ENCODE data around the gene FGFBP1. TPM values are rescaled to one million over a fixed set of nuclear protein-coding genes. Genes with fewer than 3 reads are reported as not detected.

FGFBP1 gene
- total and polyA plus RNA-seq, 2 of the 4 experiments (the other 2 are of a cell fraction): under 0.01 TPM; not detected in 1

DNA sequence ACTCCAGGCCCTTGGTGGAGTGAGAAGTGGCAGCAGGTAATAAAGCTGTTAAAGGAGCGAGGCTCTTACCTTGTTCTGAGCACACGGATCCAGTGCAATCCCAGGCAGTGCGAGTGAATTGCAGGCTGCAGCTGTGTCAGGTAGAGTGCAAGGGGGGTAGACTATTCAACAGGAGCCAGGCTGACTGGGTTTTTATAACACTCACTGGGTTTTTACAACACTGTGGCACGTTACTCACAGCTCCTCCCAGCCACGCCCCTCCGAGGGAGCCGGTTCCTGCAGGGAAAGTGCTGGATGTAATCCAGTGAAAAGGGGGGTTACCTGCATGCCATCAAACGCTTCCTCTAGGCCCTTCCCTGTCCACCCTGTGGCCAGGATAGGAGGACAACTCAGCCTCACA, 358 bp downstream of the FGFBP1 start:
- DNase-seq (no peak), ATAC-seq (ENCODE audit: low read depth) (no peak; the same call in 1 of the 2 replicates)
- no peak overlapping the region for H3K4ac ChIP-seq (ENCODE audit: low read depth, low read length)
- no peak overlapping the region for H2AK5ac ChIP-seq (ENCODE audit: low read depth, low read length)
- CTCF ChIA-PET: interaction anchor here (0.5 kb wide), 1 partner anchor 10 kb away, joined by 3 read pairs; no protein-coding TSS in a partner anchor
- H3K79me1 ChIP-seq (ENCODE audit: low read depth in 1 of 2, low read length in 2 of 2): no peaks in the 10 kb centered on the region
- no peak overlapping the region for H3K27ac ChIP-seq (ENCODE audit: insufficient read depth, low read length)
- dilution Hi-C loops (cut with HindIII; ENCODE audit: low sequenced_read_pairs, unreplicated experiment): no loop called here
- no peaks in the 10 kb centered on the region; the same call in 1 of the 2 replicates for H3K9me1 ChIP-seq (ENCODE audit: insufficient read depth, low read length)
- H3K18ac ChIP-seq (ENCODE audit: low read depth, low read length): no peak overlapping the region
- H3K36me3 ChIP-seq (ENCODE audit: control insufficient read depth, insufficient read depth, low read length): no peaks in the 10 kb centered on the region
- no peak overlapping the region for H4K8ac ChIP-seq (ENCODE audit: low read depth in 2 of 2, low read length in 2 of 2)
- no peak overlapping the region for H2AK9ac ChIP-seq (replicated peaks; ENCODE audit: low read depth, low read length, poor library complexity)
- no peak overlapping the region for H3K56ac ChIP-seq (ENCODE audit: extremely low read depth, insufficient read depth, low read length)
- no TSS peak for BruUV-seq (replicated peaks)
- peaks cover 33% of the 10 kb centered on the region for H3K27me3 ChIP-seq (ENCODE audit: control insufficient read depth, insufficient read depth, low read length)
- H3K4me1 ChIP-seq (ENCODE audit: control insufficient read depth, insufficient read depth, low read length): no peaks in the 10 kb centered on the region
- no CpG with 5 or more reads among the region's 8 CpGs for WGBS, 2 experiments (ENCODE audit: extremely low coverage in 2 of 2, insufficient read length in 1 of 2)
- no peak overlapping the region for H3K4me3 ChIP-seq (ENCODE audit: insufficient read depth, low read depth, low read length)
- TF ChIP-seq FOS (IDR thresholded peaks at IDR 0.05; ENCODE audit: low read depth, low read length): no peak
- TF ChIP-seq NFE2L2 (IDR thresholded peaks at IDR 0.05; ENCODE audit: low read depth, low read length): no peak
- no peak for TF ChIP-seq BHLHE40 (IDR thresholded peaks at IDR 0.05; ENCODE audit: low read depth, low read length)
- TF ChIP-seq RFX5 (IDR thresholded peaks at IDR 0.05; ENCODE audit: low read depth, low read length): no peak
- TF ChIP-seq, protein P1, sequence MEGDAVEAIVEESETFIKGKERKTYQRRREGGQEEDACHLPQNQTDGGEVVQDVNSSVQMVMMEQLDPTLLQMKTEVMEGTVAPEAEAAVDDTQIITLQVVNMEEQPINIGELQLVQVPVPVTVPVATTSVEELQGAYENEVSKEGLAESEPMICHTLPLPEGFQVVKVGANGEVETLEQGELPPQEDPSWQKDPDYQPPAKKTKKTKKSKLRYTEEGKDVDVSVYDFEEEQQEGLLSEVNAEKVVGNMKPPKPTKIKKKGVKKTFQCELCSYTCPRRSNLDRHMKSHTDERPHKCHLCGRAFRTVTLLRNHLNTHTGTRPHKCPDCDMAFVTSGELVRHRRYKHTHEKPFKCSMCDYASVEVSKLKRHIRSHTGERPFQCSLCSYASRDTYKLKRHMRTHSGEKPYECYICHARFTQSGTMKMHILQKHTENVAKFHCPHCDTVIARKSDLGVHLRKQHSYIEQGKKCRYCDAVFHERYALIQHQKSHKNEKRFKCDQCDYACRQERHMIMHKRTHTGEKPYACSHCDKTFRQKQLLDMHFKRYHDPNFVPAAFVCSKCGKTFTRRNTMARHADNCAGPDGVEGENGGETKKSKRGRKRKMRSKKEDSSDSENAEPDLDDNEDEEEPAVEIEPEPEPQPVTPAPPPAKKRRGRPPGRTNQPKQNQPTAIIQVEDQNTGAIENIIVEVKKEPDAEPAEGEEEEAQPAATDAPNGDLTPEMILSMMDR (conservative IDR thresholded peaks at IDR 0.05; ENCODE audit: low read depth, low read length): no peak
- TF ChIP-seq MAZ (IDR thresholded peaks at IDR 0.05; ENCODE audit: borderline replicate concordance, low read depth, low read length): no peak
- TF ChIP-seq MAFK (IDR thresholded peaks at IDR 0.05; ENCODE audit: low read depth, low read length): no peak
- no peak for TF ChIP-seq SMC3 (IDR thresholded peaks at IDR 0.05; ENCODE audit: low read depth, low read length)
- TF ChIP-seq RCOR1 (IDR thresholded peaks at IDR 0.05; ENCODE audit: insufficient replicate concordance, low read length): no peak
- TF ChIP-seq POLR2A (IDR thresholded peaks at IDR 0.05; ENCODE audit: low read depth, low read length): no peak
- TF ChIP-seq, protein P2, sequence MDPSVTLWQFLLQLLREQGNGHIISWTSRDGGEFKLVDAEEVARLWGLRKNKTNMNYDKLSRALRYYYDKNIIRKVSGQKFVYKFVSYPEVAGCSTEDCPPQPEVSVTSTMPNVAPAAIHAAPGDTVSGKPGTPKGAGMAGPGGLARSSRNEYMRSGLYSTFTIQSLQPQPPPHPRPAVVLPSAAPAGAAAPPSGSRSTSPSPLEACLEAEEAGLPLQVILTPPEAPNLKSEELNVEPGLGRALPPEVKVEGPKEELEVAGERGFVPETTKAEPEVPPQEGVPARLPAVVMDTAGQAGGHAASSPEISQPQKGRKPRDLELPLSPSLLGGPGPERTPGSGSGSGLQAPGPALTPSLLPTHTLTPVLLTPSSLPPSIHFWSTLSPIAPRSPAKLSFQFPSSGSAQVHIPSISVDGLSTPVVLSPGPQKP (IDR thresholded peaks at IDR 0.05; ENCODE audit: borderline replicate concordance, low read depth, low read length): no peak
- TF ChIP-seq, protein P3, sequence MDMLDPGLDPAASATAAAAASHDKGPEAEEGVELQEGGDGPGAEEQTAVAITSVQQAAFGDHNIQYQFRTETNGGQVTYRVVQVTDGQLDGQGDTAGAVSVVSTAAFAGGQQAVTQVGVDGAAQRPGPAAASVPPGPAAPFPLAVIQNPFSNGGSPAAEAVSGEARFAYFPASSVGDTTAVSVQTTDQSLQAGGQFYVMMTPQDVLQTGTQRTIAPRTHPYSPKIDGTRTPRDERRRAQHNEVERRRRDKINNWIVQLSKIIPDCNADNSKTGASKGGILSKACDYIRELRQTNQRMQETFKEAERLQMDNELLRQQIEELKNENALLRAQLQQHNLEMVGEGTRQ (IDR thresholded peaks at IDR 0.05; ENCODE audit: low read depth, low read length): no peak
- TF ChIP-seq CHD1 (IDR thresholded peaks at IDR 0.05; ENCODE audit: low read depth, low read length): no peak
- TF ChIP-seq MXI1 (IDR thresholded peaks at IDR 0.05; ENCODE audit: borderline replicate concordance, low read depth, low read length): no peak
- TF ChIP-seq CEBPB (IDR thresholded peaks at IDR 0.05; ENCODE audit: low read depth, low read length): no peak
- no peaks in the 10 kb centered on the region for H3K9me3 ChIP-seq (ENCODE audit: control insufficient read depth, insufficient read depth, low read length)
- H2BK120ac ChIP-seq (ENCODE audit: low read depth, low read length): no peak overlapping the region
- no peak overlapping the region for H4K5ac ChIP-seq (ENCODE audit: low read depth, low read length)
- no peak overlapping the region for H2BK15ac ChIP-seq (ENCODE audit: low read depth, low read length)
- no peak overlapping the region for H2AFZ ChIP-seq (replicated peaks; ENCODE audit: low read length, poor library complexity)
- no peak overlapping the region for H3K9ac ChIP-seq (ENCODE audit: low read depth, low read length)
- no peak overlapping the region for H4K91ac ChIP-seq (ENCODE audit: insufficient read depth, low read depth, low read length)
- H3K23ac ChIP-seq (ENCODE audit: low read depth, low read length): no peak overlapping the region
- H3K14ac ChIP-seq (replicated peaks; ENCODE audit: low read depth, low read length): no peak overlapping the region
- POLR2A ChIA-PET (ENCODE audit: unreplicated experiment): no interaction called here
- intact Hi-C loops (cut with micrococcal nuclease): no loop called here
- in situ Hi-C loops (cut with MboI; ENCODE audit: low sequenced_read_pairs): no loop called here
- H2BK5ac ChIP-seq (ENCODE audit: low read depth, low read length, poor library complexity, severe bottlenecking): no peak overlapping the region
- H2BK20ac ChIP-seq (ENCODE audit: low read depth, low read length): no peak overlapping the region
- H4K20me1 ChIP-seq (ENCODE audit: insufficient read depth, low read length): no peaks in the 10 kb centered on the region
- no peak overlapping the region for H3K4me2 ChIP-seq (ENCODE audit: low read depth, low read length)

Measured in IMR-90 (cell line).